Right lobe of liver (tissue), 6 donors: ENCODE data around the gene PDCD2L. TPM values are rescaled to one million over a fixed set of nuclear protein-coding genes. Genes with fewer than 3 reads are reported as not detected.
A peak's percentile ranks its signal among the peaks of the same experiment; 100 is the strongest.

Source experiments
- ATAC-seq, 4 donors: fragments of 200-7000 bp; cut with Tn5 transposase; one replicate each; pipeline ENCODE4 v1.9.1; 2020; ENCODE audit warnings: mild to moderate bottlenecking in 4 of 4, moderate library complexity in 4 of 4
- DNase-seq, 3 donors: peaks; one replicate each; pipeline ENCODE4 v3.0.0-alpha.2; 2020
- H3K27ac ChIP-seq, 3 donors: fragments of 200-600 bp; one replicate each; pipeline ENCODE4 v1.8.0; 2022
- H3K27me3 ChIP-seq, 2 donors: fragments of 200-600 bp; one replicate each; pipeline ENCODE4 v1.8.0; 2022
- H3K36me3 ChIP-seq, 4 donors: fragments of 200-600 bp; sonication (generic) in 1 of 4; one replicate each; pipeline versions ENCODE4 v1.5.1 to v1.8.0; 2017 to 2022; ENCODE audit warnings: control low read depth in 1 of 4
- H3K4me1 ChIP-seq, 4 donors: fragments of 200-600 bp; sonication (generic) in 1 of 4; one replicate each; pipeline versions ENCODE4 v1.5.1 to v1.8.0; 2017 to 2022; ENCODE audit warnings: control low read depth in 1 of 4
- H3K4me3 ChIP-seq, 3 donors: fragments of 200-600 bp; one replicate each; pipeline ENCODE4 v1.8.0; 2022
- H3K9me3 ChIP-seq, 4 donors: fragments of 200-600 bp; sonication (generic) in 1 of 4; one replicate each; pipeline versions ENCODE4 v1.5.1 to v1.8.0; 2017 to 2022; ENCODE audit warnings: control low read depth in 1 of 4
- CTCF ChIP-seq, 4 donors: fragments of 200-600 bp in 3 of 4; fragments of 450-650 bp in 1 of 4; IDR thresholded peaks; one replicate each; pipeline versions ENCODE4 v1.5.1 to v1.8.0; 2016 to 2022; ENCODE audit warnings: antibody characterized with exemption in 4 of 4, mild to moderate bottlenecking in 2 of 4
- POLR2A ChIP-seq: fragments of 450-650 bp; IDR thresholded peaks from one replicate; pipeline ENCODE4 v1.6.1; 2017; ENCODE audit warnings: antibody characterized with exemption, mild to moderate bottlenecking
- WGBS: methylation state at CpG from one replicate; pipeline ENCODE4 v1.1.6; 2018; ENCODE audit warnings: low coverage, low lambda C conversion rate; ENCODE audit not compliant: insufficient coverage; ENCODE audit errors: missing lambda C conversion rate; 5-methylcytosine and 5-hydroxymethylcytosine counted together
- intact Hi-C, 2 donors: fragments of 100-400 bp; cut with DNase I; formaldehyde crosslinking; loops; one replicate each; pipeline versions ENCODE4 v1.11.2 to v1.14.1; 2022
- total RNA-seq, 6 experiments: library from RNA; depleted of rRNA in 2 of 6; stranded (reverse); fragments of >200 nt in 2 of 6; fragmentation: NEBNext Ultra II Directional in 3 of 6; extraction: Animal tissue kit (Norgen Biotek cat#: 25700) in 3 of 6; gene quantifications; one replicate each; pipeline versions ENCODE4 v1.1.0 to v1.2.4, GENCODE V29; 2016 to 2023
- donor health status: DM: no; HTN: yes; CAD: no.
- donor health status: DM: no; HTN: no; CAD: no.
- donor health status: DM: no; HTN: no; CAD: no.
- donor health status: DM: no; HTN: yes; CAD: no.
- donor health status: DM: no; HTN: yes; CAD: no.

The PDCD2L gene
- total RNA-seq, 6 experiments from 2014 or later = 3.0 to 13.4 (median 4.5) TPM

GRCh38 chr19:34403784-34404108 is 453 bp upstream of the PDCD2L start:
- Histone ChIP-seq H3K9me3 (no peaks in the 10 kb centered on the region), H3K36me3 (peaks cover 5 to 20% (median 16%) of the 10 kb centered on the region in 4 donors), H3K4me3 (peak overlapping the region; percentile 89 to 99 (median 97)), H3K4me1 (peaks cover 0 to 6% (median 0%) of the 10 kb centered on the region in 4 donors), H3K27ac (peak overlapping the region in 1 of 3 donors; percentile 41), H3K27me3 (no peaks in the 10 kb centered on the region)
- intact Hi-C loops = no loop called here
- TF ChIP-seq POLR2A (no peak), CTCF (IDR thresholded peaks at IDR 0.05) (no peak)
- WGBS = 21% methylated on average over 6 of the region's 6 CpGs
- DNase-seq = no peak
- ATAC-seq = no peak

GRCh38 chr19:34405892-34406660 is 1.9 kb downstream of the PDCD2L start:
- WGBS = 78% methylated on average over 7 of the region's 13 CpGs
- Histone ChIP-seq H3K27ac (no peak overlapping the region), H3K9me3 (no peaks in the 10 kb centered on the region), H3K4me1 (peaks cover 0 to 6% (median 0%) of the 10 kb centered on the region in 4 donors), H3K36me3 (peaks cover 0 to 5% (median 2%) of the 10 kb centered on the region in 4 donors), H3K27me3 (no peaks in the 10 kb centered on the region), H3K4me3 (no peak overlapping the region)
- intact Hi-C loops = no loop called here
- no peak for ATAC-seq
- TF ChIP-seq CTCF (IDR thresholded peaks at IDR 0.05) (no peak), POLR2A (no peak)
- DNase-seq = peak in 1 of 3 donors; percentile 17

GRCh38 chr19:34408411-34408810 is 4.2 kb downstream of the PDCD2L start:
- WGBS = 98% methylated on average over 7 of the region's 8 CpGs
- no peak for TF ChIP-seq POLR2A
- no peak for TF ChIP-seq CTCF (IDR thresholded peaks at IDR 0.05)
- Histone ChIP-seq H3K36me3 (peaks cover 0 to 5% (median under 1%) of the 10 kb centered on the region in 4 donors), H3K4me1 (peaks cover 0 to 6% (median 0%) of the 10 kb centered on the region in 4 donors), H3K27me3 (no peaks in the 10 kb centered on the region), H3K4me3 (no peak overlapping the region), H3K27ac (no peak overlapping the region), H3K9me3 (no peaks in the 10 kb centered on the region)
- intact Hi-C loops = no loop called here
- ATAC-seq (no peak), DNase-seq (peak in 1 of 3 donors; percentile 30)

- DNase-seq (peak in 1 of 3 donors; percentile 13), ATAC-seq (no peak)
- no peak for TF ChIP-seq CTCF (IDR thresholded peaks at IDR 0.05)
- TF ChIP-seq POLR2A = no peak
Observed at GRCh38 chr19:34409189-34410164, 5.3 kb downstream of the PDCD2L start.

More at GRCh38 chr19:34409189-34410164, 5.3 kb downstream of the PDCD2L start:
- no peaks in the 10 kb centered on the region for H3K9me3 ChIP-seq
- 89% methylated on average over 6 of the region's 10 CpGs for WGBS
- H3K36me3 ChIP-seq = peaks cover 0 to 7% (median 2%) of the 10 kb centered on the region in 4 donors
- peaks cover 0 to 3% (median 0%) of the 10 kb centered on the region in 4 donors for H3K4me1 ChIP-seq
- no peaks in the 10 kb centered on the region for H3K27me3 ChIP-seq
- no peak overlapping the region for H3K4me3 ChIP-seq
- no peak overlapping the region for H3K27ac ChIP-seq
- intact Hi-C loops = no loop called here
